Glutamatergic neuron (in vitro differentiated cells): Measurements from ENCODE around the gene FERMT3. TPM values are rescaled to one million over a fixed set of nuclear protein-coding genes. Genes with fewer than 3 reads are reported as not detected.
A peak's percentile ranks its signal among the peaks of the same experiment; 100 is the strongest.

Source experiments
- DNase-seq: peaks from one replicate; pipeline ENCODE4 v3.0.0; 2022
- H3K27ac Mint-ChIP-seq: one replicate; pipeline ENCODE4 v1.8.0; 2020; ENCODE audit warnings: mild to moderate bottlenecking, mixed read lengths, inconsistent platforms; ENCODE audit not compliant: unreplicated experiment
- H3K27me3 Mint-ChIP-seq: one replicate; pipeline ENCODE4 v1.8.0; 2020; ENCODE audit warnings: mild to moderate bottlenecking, moderate library complexity, mixed read lengths, inconsistent platforms; ENCODE audit not compliant: unreplicated experiment
- H3K36me3 Mint-ChIP-seq: one replicate; pipeline ENCODE4 v1.8.0; 2020; ENCODE audit warnings: mild to moderate bottlenecking, mixed read lengths, inconsistent platforms; ENCODE audit not compliant: unreplicated experiment
- H3K4me1 Mint-ChIP-seq: one replicate; pipeline ENCODE4 v1.8.0; 2020; ENCODE audit warnings: mild to moderate bottlenecking, low read depth, mixed read lengths, inconsistent platforms; ENCODE audit not compliant: unreplicated experiment
- H3K4me3 Mint-ChIP-seq: one replicate; pipeline ENCODE4 v1.8.0; 2020; ENCODE audit warnings: mild to moderate bottlenecking, mixed read lengths, inconsistent platforms; ENCODE audit not compliant: unreplicated experiment
- H3K9me3 Mint-ChIP-seq: one replicate; pipeline ENCODE4 v1.8.0; 2020; ENCODE audit warnings: mild to moderate bottlenecking, moderate library complexity, mixed read lengths, inconsistent platforms; ENCODE audit not compliant: unreplicated experiment
- total RNA-seq: library from RNA; stranded (reverse); fragmentation: NEBNext Ultra II Directional; extraction: Animal tissue kit (Norgen Biotek cat#: 25700); gene quantifications from one replicate; pipeline ENCODE4 v1.2.1, GENCODE V29; 2021; ENCODE audit not compliant: unreplicated experiment
- TF ChIP-seq, protein P1 (sequence below): fragments of 200-600 bp; sonication (generic); IDR thresholded peaks from one replicate; pipeline ENCODE4 v1.5.0; 2021; ENCODE audit not compliant: partially characterized antibody, unreplicated experiment

Gene FERMT3
- total RNA-seq, 1 donor from 2014 or later = 2.0 TPM

DNA sequence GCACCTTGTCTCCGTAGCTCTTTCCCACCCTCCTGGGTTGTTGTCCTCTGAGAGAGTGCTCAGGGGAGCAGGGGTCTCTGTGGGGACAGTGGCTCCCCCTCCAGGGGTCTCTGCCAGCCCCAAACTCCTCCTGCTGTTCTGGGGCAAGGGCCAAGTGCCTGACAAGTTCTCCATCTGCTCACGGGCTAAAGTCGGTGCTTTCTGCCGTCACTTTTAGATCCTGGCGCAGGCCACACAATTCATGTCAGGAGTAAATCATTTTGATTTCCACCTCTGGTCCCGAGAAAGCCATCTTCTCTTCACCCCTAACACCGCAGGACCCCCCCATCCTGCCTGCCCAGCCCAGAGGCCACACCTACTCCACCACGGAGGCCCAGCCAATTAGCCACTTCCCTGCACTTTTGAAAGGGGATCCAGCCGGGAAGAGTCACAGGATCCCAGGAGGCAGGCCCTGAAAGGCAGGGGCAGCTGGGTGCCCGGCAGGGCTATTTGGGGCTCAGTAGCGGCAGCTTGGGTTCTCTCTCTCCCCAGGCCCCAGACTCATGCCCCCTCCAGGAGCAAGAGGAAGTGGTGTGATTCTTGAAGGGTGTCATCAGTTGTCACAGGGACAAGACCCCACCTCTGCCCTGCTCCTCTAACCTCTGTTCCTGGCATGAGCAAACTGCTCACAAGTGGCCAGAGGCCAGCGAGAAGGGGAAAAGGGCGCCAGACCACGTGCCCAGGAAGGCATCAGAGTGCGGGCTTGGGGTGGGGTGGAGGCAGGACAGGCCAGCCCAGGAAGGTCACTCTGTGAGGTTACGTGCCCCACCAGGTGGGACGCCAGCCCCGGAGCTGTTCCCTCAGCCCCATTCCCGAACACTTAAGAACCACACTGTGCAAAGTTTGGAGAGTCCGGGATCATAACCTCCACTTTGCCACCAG lies 41.9 kb upstream of the FERMT3 start:
- DNase-seq = no peak

DNA sequence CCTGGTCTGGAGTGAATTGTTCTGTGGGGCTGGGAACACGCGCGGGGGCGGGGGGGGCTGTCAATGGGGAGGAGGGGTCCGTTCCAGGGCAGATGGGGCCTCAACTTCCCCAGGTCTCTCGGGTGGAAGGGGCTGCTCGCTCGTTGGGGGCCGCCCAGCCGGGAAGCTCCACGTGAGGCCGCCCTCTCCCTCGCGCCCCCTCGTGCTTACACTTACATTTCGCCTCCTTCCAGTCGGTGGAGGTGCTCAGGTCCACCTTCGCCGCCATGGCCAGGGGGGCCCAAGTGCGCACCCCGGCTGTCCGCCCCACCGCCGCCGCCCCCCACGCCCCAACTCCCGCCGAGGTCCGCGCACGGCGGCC lies 41.1 kb upstream of the FERMT3 start:
- DNase-seq = peak; percentile 58
- H3K4me3 Mint-ChIP-seq = peak overlapping the region; percentile 61
- no peak overlapping the region for H3K27ac Mint-ChIP-seq
- peaks cover 4% of the 10 kb centered on the region for H3K4me1 Mint-ChIP-seq
- TF ChIP-seq, protein P1, sequence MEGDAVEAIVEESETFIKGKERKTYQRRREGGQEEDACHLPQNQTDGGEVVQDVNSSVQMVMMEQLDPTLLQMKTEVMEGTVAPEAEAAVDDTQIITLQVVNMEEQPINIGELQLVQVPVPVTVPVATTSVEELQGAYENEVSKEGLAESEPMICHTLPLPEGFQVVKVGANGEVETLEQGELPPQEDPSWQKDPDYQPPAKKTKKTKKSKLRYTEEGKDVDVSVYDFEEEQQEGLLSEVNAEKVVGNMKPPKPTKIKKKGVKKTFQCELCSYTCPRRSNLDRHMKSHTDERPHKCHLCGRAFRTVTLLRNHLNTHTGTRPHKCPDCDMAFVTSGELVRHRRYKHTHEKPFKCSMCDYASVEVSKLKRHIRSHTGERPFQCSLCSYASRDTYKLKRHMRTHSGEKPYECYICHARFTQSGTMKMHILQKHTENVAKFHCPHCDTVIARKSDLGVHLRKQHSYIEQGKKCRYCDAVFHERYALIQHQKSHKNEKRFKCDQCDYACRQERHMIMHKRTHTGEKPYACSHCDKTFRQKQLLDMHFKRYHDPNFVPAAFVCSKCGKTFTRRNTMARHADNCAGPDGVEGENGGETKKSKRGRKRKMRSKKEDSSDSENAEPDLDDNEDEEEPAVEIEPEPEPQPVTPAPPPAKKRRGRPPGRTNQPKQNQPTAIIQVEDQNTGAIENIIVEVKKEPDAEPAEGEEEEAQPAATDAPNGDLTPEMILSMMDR = no peak
- peaks cover 2% of the 10 kb centered on the region for H3K27me3 Mint-ChIP-seq
- no peaks in the 10 kb centered on the region for H3K36me3 Mint-ChIP-seq
- H3K9me3 Mint-ChIP-seq = peaks cover 2% of the 10 kb centered on the region

More for the DNA sequence above, 41.9 kb upstream of the FERMT3 start:
- H3K4me3 Mint-ChIP-seq = peak overlapping the region; percentile 61
- H3K9me3 Mint-ChIP-seq = peaks cover 2% of the 10 kb centered on the region
- peak overlapping the region; percentile 48 for H3K27ac Mint-ChIP-seq
- H3K27me3 Mint-ChIP-seq = peaks cover 2% of the 10 kb centered on the region
- H3K4me1 Mint-ChIP-seq = peaks cover 4% of the 10 kb centered on the region
- no peaks in the 10 kb centered on the region for H3K36me3 Mint-ChIP-seq
- TF ChIP-seq, protein P1 = no peak

DNA sequence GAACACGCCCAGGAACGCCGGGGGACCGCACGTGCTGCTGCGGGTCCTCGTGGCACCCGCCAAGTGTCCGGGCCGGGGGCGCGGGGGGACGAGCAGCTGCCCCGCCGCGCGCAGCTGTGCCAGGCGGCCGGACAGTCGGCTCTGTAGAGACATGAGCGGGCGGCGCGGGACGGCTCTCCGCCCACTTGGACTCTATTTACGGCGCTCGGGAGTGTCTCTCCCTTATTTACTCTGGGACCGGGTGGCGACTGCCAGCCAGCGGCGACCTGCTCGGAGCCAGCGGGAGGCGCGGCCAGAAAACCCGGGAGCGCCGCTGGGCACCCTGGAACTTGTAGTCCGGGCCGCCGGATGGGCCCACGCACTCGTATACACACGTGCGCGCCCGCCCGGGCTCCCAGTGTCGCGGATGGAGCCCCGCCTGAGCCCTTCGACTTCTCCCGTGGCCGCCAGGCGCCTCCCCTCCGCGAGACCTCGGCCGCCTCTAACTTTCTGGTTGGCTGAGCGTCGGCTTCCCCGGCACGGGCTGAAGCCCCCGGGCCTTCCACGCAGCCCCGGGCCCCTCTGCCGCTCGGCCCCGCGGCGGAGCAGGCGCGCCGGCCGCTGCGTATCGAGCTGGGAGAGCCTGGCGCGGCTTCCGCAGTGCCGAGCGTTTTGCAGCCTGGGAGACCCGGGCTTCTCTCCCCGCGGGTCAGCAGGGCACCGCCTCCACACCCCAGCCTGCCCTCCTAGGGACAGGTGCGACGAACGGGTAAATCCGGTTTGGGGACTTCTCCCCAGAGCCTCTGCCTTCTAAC lies 40.5 kb upstream of the FERMT3 start, which contains the start of gene MACROD1:
MACROD1 (minus strand) TSS at position 272 of the 794 bp plus-strand sequence; CDS start at position 153, 119 bp downstream.
- peak; percentile 86 for DNase-seq
- H3K36me3 Mint-ChIP-seq = no peaks in the 10 kb centered on the region
- H3K4me3 Mint-ChIP-seq = peak within 1 kb of the TSS; percentile 81
- peaks cover 2% of the 10 kb centered on the region for H3K9me3 Mint-ChIP-seq
- peak within 1 kb of the TSS; percentile 52 for H3K27ac Mint-ChIP-seq
- TF ChIP-seq, protein P1 = no peak
- peaks cover 4% of the 10 kb centered on the region for H3K4me1 Mint-ChIP-seq
- H3K27me3 Mint-ChIP-seq = peaks cover 2% of the 10 kb centered on the region

- peaks cover 2% of the 10 kb centered on the region for H3K9me3 Mint-ChIP-seq
- no peak for DNase-seq
- peaks cover 2% of the 10 kb centered on the region for H3K27me3 Mint-ChIP-seq
Observed at GRCh38 chr11:64170419-64170818, 36.1 kb upstream of the FERMT3 start.

More at GRCh38 chr11:64170419-64170818, 36.1 kb upstream of the FERMT3 start:
- TF ChIP-seq, protein P1 = no peak
- Mint-ChIP-seq H3K4me1 (no peaks in the 10 kb centered on the region), H3K27ac (no peak overlapping the region), H3K4me3 (no peak overlapping the region), H3K36me3 (no peaks in the 10 kb centered on the region)
